HEK293T (cell line): ENCODE results near the gene EML3.
"Not testable (repeated sequence)": the region's sequence is repeated elsewhere in the genome, so short reads cannot be mapped to it uniquely, and the experiment has no call there.

Experiments
- ARNT ChIP-seq: fragments of 450-650 bp; IDR thresholded peaks from 2 replicates; pipeline ENCODE4 v1.6.1; 2017; ENCODE audit warnings: mild to moderate bottlenecking
- BHLHE40 ChIP-seq: fragments of 450-650 bp; IDR thresholded peaks from 2 replicates; pipeline ENCODE4 v1.6.1; 2016; ENCODE audit warnings: mild to moderate bottlenecking, moderate library complexity, borderline replicate concordance
- CTBP1 ChIP-seq: fragments of 450-650 bp; IDR thresholded peaks from 2 replicates; pipeline ENCODE4 v1.6.1; 2016; ENCODE audit warnings: borderline replicate concordance
- ELF4 ChIP-seq: fragments of 450-650 bp; IDR thresholded peaks from 2 replicates; pipeline ENCODE4 v1.6.1; 2017; ENCODE audit warnings: antibody characterized with exemption
- FOXA1 ChIP-seq: fragments of 450-650 bp; IDR thresholded peaks from 2 replicates; pipeline ENCODE4 v1.6.1; 2016; ENCODE audit warnings: mild to moderate bottlenecking
- FOXM1 ChIP-seq: fragments of 450-650 bp; IDR thresholded peaks from 2 replicates; pipeline ENCODE4 v1.6.1; 2017; ENCODE audit warnings: mild to moderate bottlenecking, borderline replicate concordance
- L3MBTL2 ChIP-seq: fragments of 450-650 bp; conservative IDR thresholded peaks from 2 replicates; pipeline ENCODE4 v1.6.1; 2016; ENCODE audit warnings: mild to moderate bottlenecking
- LEF1 ChIP-seq: fragments of 450-650 bp; IDR thresholded peaks from 2 replicates; pipeline ENCODE4 v1.6.1; 2017; ENCODE audit warnings: mild to moderate bottlenecking, borderline replicate concordance
- NFRKB ChIP-seq: fragments of 450-650 bp; IDR thresholded peaks from 2 replicates; pipeline ENCODE4 v1.6.1; 2016; ENCODE audit warnings: mild to moderate bottlenecking, moderate library complexity
- SP1 ChIP-seq: fragments of 450-650 bp; IDR thresholded peaks from 2 replicates; pipeline ENCODE4 v1.6.1; 2017
- SUZ12 ChIP-seq: fragments of 450-650 bp; IDR thresholded peaks from 2 replicates; pipeline ENCODE4 v1.6.1; 2016; ENCODE audit warnings: mild to moderate bottlenecking
- ZNF384 ChIP-seq: fragments of 450-650 bp; IDR thresholded peaks from 2 replicates; pipeline ENCODE4 v1.6.1; 2016
- TF ChIP-seq, protein P1 (sequence below): fragments of 450-650 bp; IDR thresholded peaks from 2 replicates; pipeline ENCODE4 v1.6.1; 2016

- TF ChIP-seq NFRKB, ARNT, L3MBTL2, CTBP1, BHLHE40, SUZ12, ELF4, LEF1, FOXM1, SP1, FOXA1, ZNF384: not testable (repeated sequence)
- TF ChIP-seq, protein P1, sequence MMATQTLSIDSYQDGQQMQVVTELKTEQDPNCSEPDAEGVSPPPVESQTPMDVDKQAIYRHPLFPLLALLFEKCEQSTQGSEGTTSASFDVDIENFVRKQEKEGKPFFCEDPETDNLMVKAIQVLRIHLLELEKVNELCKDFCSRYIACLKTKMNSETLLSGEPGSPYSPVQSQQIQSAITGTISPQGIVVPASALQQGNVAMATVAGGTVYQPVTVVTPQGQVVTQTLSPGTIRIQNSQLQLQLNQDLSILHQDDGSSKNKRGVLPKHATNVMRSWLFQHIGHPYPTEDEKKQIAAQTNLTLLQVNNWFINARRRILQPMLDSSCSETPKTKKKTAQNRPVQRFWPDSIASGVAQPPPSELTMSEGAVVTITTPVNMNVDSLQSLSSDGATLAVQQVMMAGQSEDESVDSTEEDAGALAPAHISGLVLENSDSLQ = not testable (repeated sequence)
Measured at GRCh38 chr11:62581735-62582134, 30.8 kb downstream of the EML3 start.
